H54 (cell line): ENCODE measurements around the gene PPY.
"Not testable (repeated sequence)": the region's sequence is repeated elsewhere in the genome, so short reads cannot be mapped to it uniquely, and the experiment has no call there.

Experiments used
- DNase-seq: peaks from one replicate; pipeline ENCODE4 v3.0.0; 2011; ENCODE audit warnings: low spot score, mixed read lengths; ENCODE audit not compliant: insufficient read length
- FAIRE-seq: peaks from 3 replicates; lab custom pipeline; 2011; peaks lifted over from hg19 to GRCh38; lab: Jason Lieb, UNC
- POLR2A ChIP-seq: IDR thresholded peaks from 2 replicates; pipeline ENCODE4 v1.6.1; 2011; ENCODE audit warnings: low read depth, mild to moderate bottlenecking, low read length

The PPY gene

GRCh38 chr17:43952724-43953666 lies 10.7 kb upstream of the PPY start:
- TF ChIP-seq POLR2A: no peak
- DNase-seq (no peak), FAIRE-seq (no peak)

GRCh38 chr17:43952351-43952723 lies 10.1 kb upstream of the PPY start:
- no peak for TF ChIP-seq POLR2A
- DNase-seq (no peak), FAIRE-seq (no peak)

- no peak for FAIRE-seq
- TF ChIP-seq POLR2A: no peak
- no peak for DNase-seq
Observed at GRCh38 chr17:43951750-43952149, 9.5 kb upstream of the PPY start.

GRCh38 chr17:43950554-43950953 lies 8.3 kb upstream of the PPY start:
- FAIRE-seq (no peak), DNase-seq (no peak)
- no peak for TF ChIP-seq POLR2A

GRCh38 chr17:43949781-43950180 lies 7.5 kb upstream of the PPY start:
- no peak for TF ChIP-seq POLR2A
- DNase-seq (no peak), FAIRE-seq (no peak)

- TF ChIP-seq POLR2A: no peak
- DNase-seq (no peak), FAIRE-seq (no peak)
Observed at GRCh38 chr17:43946781-43947180, 4.5 kb upstream of the PPY start.

- no peak for FAIRE-seq
Observed at GRCh38 chr17:43945074-43945829, 3.0 kb upstream of the PPY start.

GRCh38 chr17:43940630-43941029 lies 1.6 kb downstream of the PPY start:
- DNase-seq (peak; percentile 30), FAIRE-seq (no peak)
- no peak for TF ChIP-seq POLR2A

More at GRCh38 chr17:43945074-43945829, 3.0 kb upstream of the PPY start:
- no peak for TF ChIP-seq POLR2A
- no peak for DNase-seq

- DNase-seq (no peak), FAIRE-seq (no peak)
- TF ChIP-seq POLR2A: no peak
Observed at GRCh38 chr17:43939886-43940285, 2.4 kb downstream of the PPY start.

GRCh38 chr17:43939452-43939851 lies 2.8 kb downstream of the PPY start:
- FAIRE-seq, DNase-seq: not testable (repeated sequence)

- no peak for DNase-seq
- no peak for FAIRE-seq
Observed at GRCh38 chr17:43938838-43939182, 3.5 kb downstream of the PPY start.

GRCh38 chr17:43936434-43936833 lies 5.8 kb downstream of the PPY start:
- TF ChIP-seq POLR2A: no peak
- no peak for FAIRE-seq
- peak; percentile 38 for DNase-seq

More at GRCh38 chr17:43938838-43939182, 3.5 kb downstream of the PPY start:
- TF ChIP-seq POLR2A: no peak

GRCh38 chr17:43935926-43936261 lies 6.4 kb downstream of the PPY start:
- TF ChIP-seq POLR2A: no peak
- FAIRE-seq: no peak
- no peak for DNase-seq

GRCh38 chr17:43935204-43935925 lies 6.9 kb downstream of the PPY start:
- no peak for TF ChIP-seq POLR2A
- no peak for FAIRE-seq
- DNase-seq: no peak

GRCh38 chr17:43932923-43933322 lies 9.4 kb downstream of the PPY start:
- TF ChIP-seq POLR2A: no peak
- FAIRE-seq (no peak), DNase-seq (no peak)
